ENCODE results near the gene COL16A1.

COL16A1 gene

DNA sequence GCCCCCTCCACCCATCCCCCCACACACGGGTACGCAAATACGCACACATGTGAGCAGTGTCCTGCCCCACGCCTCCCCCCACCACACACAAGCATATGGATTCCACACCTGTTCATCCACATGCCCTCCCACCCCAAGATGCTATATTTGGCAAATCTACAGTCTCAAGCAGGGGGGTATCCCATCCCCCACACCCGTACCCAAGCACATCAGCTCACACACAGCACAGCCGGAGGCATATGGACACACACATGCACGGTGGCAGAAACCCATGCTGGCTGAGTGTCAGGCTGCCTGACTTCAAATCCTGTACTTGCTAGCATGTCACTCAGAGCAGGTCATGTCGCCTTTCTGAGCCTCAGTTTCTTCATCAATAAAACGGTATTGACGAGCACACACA, 10.6 kb downstream of the COL16A1 start:
- Histone ChIP-seq H3K9me3 (ENCODE audit: control insufficient read depth, insufficient read depth, low read depth, low read length) (no peaks in the 10 kb centered on the region), H3K27me3 (ENCODE audit: control insufficient read depth, insufficient read depth, low read length) (no peaks in the 10 kb centered on the region), H3K4me3 (ENCODE audit: low read depth, low read length) (no peak overlapping the region), H3K36me3 (ENCODE audit: control insufficient read depth, insufficient read depth, low read length) (no peaks in the 10 kb centered on the region), H3K9ac (ENCODE audit: low read length) (no peak overlapping the region), H3K27ac (ENCODE audit: low read depth, low read length) (no peak overlapping the region), H3K4me1 (ENCODE audit: control insufficient read depth, insufficient read depth, low read length) (peaks cover 22% of the 10 kb centered on the region; the same call in 1 of the 2 replicates)

DNA sequence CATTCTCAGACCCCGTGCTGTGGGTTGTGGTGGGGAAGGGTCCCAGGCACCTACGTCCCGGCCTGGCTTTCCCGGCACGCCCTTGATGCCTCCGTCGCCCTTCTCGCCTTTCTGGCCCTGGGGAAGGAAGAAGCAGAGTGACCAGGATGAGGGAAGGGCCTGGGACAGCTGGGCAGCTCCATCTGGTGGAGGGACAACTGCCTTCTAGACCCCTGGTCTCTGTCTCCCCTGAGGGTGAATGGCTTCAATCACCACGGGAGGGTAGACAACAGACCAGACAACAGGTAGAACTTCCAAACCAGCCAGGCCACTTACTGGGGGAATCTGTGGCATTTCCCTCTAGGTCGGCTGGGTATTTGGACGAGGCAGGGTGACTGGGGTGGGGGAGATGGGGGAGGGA, 11.9 kb downstream of the COL16A1 start:
- no peak overlapping the region for H3K27ac ChIP-seq (ENCODE audit: low read depth, low read length)

GRCh38 chr1:31691446-31691845, 12.4 kb downstream of the COL16A1 start:
- H3K9ac ChIP-seq (ENCODE audit: low read length), result no peak overlapping the region
- H3K4me3 ChIP-seq (ENCODE audit: low read depth, low read length), result no peak overlapping the region

More for the DNA sequence above, 11.9 kb downstream of the COL16A1 start:
- Histone ChIP-seq H3K9ac (ENCODE audit: low read length) (no peak overlapping the region), H3K4me1 (ENCODE audit: control insufficient read depth, insufficient read depth, low read length) (peaks cover 18% of the 10 kb centered on the region; the same call in 1 of the 2 replicates), H3K4me3 (ENCODE audit: low read depth, low read length) (no peak overlapping the region), H3K27me3 (ENCODE audit: control insufficient read depth, insufficient read depth, low read length) (no peaks in the 10 kb centered on the region), H3K36me3 (ENCODE audit: control insufficient read depth, insufficient read depth, low read length) (no peaks in the 10 kb centered on the region), H3K9me3 (ENCODE audit: control insufficient read depth, insufficient read depth, low read depth, low read length) (no peaks in the 10 kb centered on the region)

GRCh38 chr1:31690921-31691320, 12.9 kb downstream of the COL16A1 start:
- H3K4me3 ChIP-seq (ENCODE audit: low read depth, low read length), result no peak overlapping the region
- H3K36me3 ChIP-seq (ENCODE audit: control insufficient read depth, insufficient read depth, low read length), result no peaks in the 10 kb centered on the region
- H3K9me3 ChIP-seq (ENCODE audit: control insufficient read depth, insufficient read depth, low read depth, low read length), result no peaks in the 10 kb centered on the region
- H3K4me1 ChIP-seq (ENCODE audit: control insufficient read depth, insufficient read depth, low read length), result peaks cover 18% of the 10 kb centered on the region; the same call in 1 of the 2 replicates
- H3K27me3 ChIP-seq (ENCODE audit: control insufficient read depth, insufficient read depth, low read length), result no peaks in the 10 kb centered on the region
- H3K9ac ChIP-seq (ENCODE audit: low read length), result no peak overlapping the region
- no peak overlapping the region for H3K27ac ChIP-seq (ENCODE audit: low read depth, low read length)

More at GRCh38 chr1:31691446-31691845, 12.4 kb downstream of the COL16A1 start:
- no peaks in the 10 kb centered on the region for H3K27me3 ChIP-seq (ENCODE audit: control insufficient read depth, insufficient read depth, low read length)
- peaks cover 18% of the 10 kb centered on the region; the same call in 1 of the 2 replicates for H3K4me1 ChIP-seq (ENCODE audit: control insufficient read depth, insufficient read depth, low read length)
- no peak overlapping the region for H3K27ac ChIP-seq (ENCODE audit: low read depth, low read length)
- H3K9me3 ChIP-seq (ENCODE audit: control insufficient read depth, insufficient read depth, low read depth, low read length), result no peaks in the 10 kb centered on the region
- no peaks in the 10 kb centered on the region for H3K36me3 ChIP-seq (ENCODE audit: control insufficient read depth, insufficient read depth, low read length)

GRCh38 chr1:31689854-31690253, 14.0 kb downstream of the COL16A1 start:
- Histone ChIP-seq H3K27me3 (ENCODE audit: control insufficient read depth, insufficient read depth, low read length) (no peaks in the 10 kb centered on the region), H3K9me3 (ENCODE audit: control insufficient read depth, insufficient read depth, low read depth, low read length) (no peaks in the 10 kb centered on the region), H3K9ac (ENCODE audit: low read length) (no peak overlapping the region), H3K27ac (ENCODE audit: low read depth, low read length) (no peak overlapping the region), H3K4me3 (ENCODE audit: low read depth, low read length) (no peak overlapping the region), H3K36me3 (ENCODE audit: control insufficient read depth, insufficient read depth, low read length) (no peaks in the 10 kb centered on the region), H3K4me1 (ENCODE audit: control insufficient read depth, insufficient read depth, low read length) (peaks cover 22% of the 10 kb centered on the region; the same call in 1 of the 2 replicates)

DNA sequence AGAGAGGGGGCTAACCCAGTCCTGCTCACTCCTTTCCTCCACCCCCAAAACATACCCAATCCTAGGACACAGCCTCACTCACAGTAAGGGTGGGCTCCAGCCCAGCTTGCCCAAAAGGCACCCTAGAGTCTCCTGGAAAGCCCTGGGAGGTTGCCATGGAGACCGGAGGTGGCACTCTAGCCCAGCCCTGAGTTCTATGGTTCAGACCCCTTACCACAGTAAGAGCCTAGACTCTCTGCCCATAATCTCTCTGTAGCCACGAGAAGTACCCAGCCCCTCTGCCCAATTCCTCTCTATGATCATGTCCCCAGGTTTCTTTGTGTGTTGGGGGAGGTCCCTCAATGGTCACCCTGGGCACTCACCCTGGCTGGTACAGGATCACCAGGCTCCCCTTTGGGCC, 14.4 kb downstream of the COL16A1 start:
- no peak overlapping the region for H3K9ac ChIP-seq (ENCODE audit: low read length)

GRCh38 chr1:31688233-31688918, 15.4 kb downstream of the COL16A1 start:
- Histone ChIP-seq H3K36me3 (ENCODE audit: control insufficient read depth, insufficient read depth, low read length) (no peaks in the 10 kb centered on the region), H3K9ac (ENCODE audit: low read length) (no peak overlapping the region), H3K4me1 (ENCODE audit: control insufficient read depth, insufficient read depth, low read length) (peaks cover 22% of the 10 kb centered on the region; the same call in 1 of the 2 replicates), H3K27me3 (ENCODE audit: control insufficient read depth, insufficient read depth, low read length) (no peaks in the 10 kb centered on the region), H3K4me3 (ENCODE audit: low read depth, low read length) (no peak overlapping the region), H3K9me3 (ENCODE audit: control insufficient read depth, insufficient read depth, low read depth, low read length) (no peaks in the 10 kb centered on the region), H3K27ac (ENCODE audit: low read depth, low read length) (no peak overlapping the region)

More for the DNA sequence above, 14.4 kb downstream of the COL16A1 start:
- peaks cover 22% of the 10 kb centered on the region; the same call in 1 of the 2 replicates for H3K4me1 ChIP-seq (ENCODE audit: control insufficient read depth, insufficient read depth, low read length)
- no peak overlapping the region for H3K27ac ChIP-seq (ENCODE audit: low read depth, low read length)
- no peaks in the 10 kb centered on the region for H3K9me3 ChIP-seq (ENCODE audit: control insufficient read depth, insufficient read depth, low read depth, low read length)
- no peaks in the 10 kb centered on the region for H3K27me3 ChIP-seq (ENCODE audit: control insufficient read depth, insufficient read depth, low read length)
- H3K4me3 ChIP-seq (ENCODE audit: low read depth, low read length), result no peak overlapping the region
- H3K36me3 ChIP-seq (ENCODE audit: control insufficient read depth, insufficient read depth, low read length), result no peaks in the 10 kb centered on the region

GRCh38 chr1:31687601-31688000, 16.2 kb downstream of the COL16A1 start:
- Histone ChIP-seq H3K4me1 (ENCODE audit: control insufficient read depth, insufficient read depth, low read length) (peaks cover 22% of the 10 kb centered on the region; the same call in 1 of the 2 replicates), H3K36me3 (ENCODE audit: control insufficient read depth, insufficient read depth, low read length) (no peaks in the 10 kb centered on the region), H3K9ac (ENCODE audit: low read length) (no peak overlapping the region), H3K4me3 (ENCODE audit: low read depth, low read length) (no peak overlapping the region), H3K27ac (ENCODE audit: low read depth, low read length) (no peak overlapping the region), H3K9me3 (ENCODE audit: control insufficient read depth, insufficient read depth, low read depth, low read length) (no peaks in the 10 kb centered on the region), H3K27me3 (ENCODE audit: control insufficient read depth, insufficient read depth, low read length) (no peaks in the 10 kb centered on the region)

DNA sequence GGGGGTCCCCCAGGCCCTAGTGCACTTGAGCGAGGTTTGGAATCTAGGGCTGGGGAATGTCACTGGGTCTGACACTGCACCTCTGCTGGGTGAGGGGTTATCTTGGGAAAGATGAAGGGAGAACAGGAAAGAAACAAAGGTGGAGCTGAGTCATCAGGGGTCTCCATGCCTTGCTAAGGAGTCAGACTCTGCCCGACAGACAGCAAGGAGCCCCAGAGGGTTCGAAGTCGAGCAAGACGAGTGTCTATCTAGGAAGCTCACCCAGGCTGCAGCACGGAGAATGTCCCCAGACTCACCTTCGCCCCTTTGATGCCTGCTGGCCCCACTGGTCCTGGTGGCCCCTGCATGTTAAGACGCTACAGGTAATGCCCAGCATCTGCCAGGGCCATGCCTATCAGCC, 18.0 kb downstream of the COL16A1 start:
- peaks cover 25% of the 10 kb centered on the region; the same call in 1 of the 2 replicates for H3K4me1 ChIP-seq (ENCODE audit: control insufficient read depth, insufficient read depth, low read length)
- H3K9ac ChIP-seq (ENCODE audit: low read length), result no peak overlapping the region
- H3K9me3 ChIP-seq (ENCODE audit: control insufficient read depth, insufficient read depth, low read depth, low read length), result no peaks in the 10 kb centered on the region
- no peaks in the 10 kb centered on the region for H3K27me3 ChIP-seq (ENCODE audit: control insufficient read depth, insufficient read depth, low read length)
- no peak overlapping the region for H3K4me3 ChIP-seq (ENCODE audit: low read depth, low read length)
- H3K27ac ChIP-seq (ENCODE audit: low read depth, low read length), result no peak overlapping the region
- no peaks in the 10 kb centered on the region for H3K36me3 ChIP-seq (ENCODE audit: control insufficient read depth, insufficient read depth, low read length)

- H3K27ac ChIP-seq (ENCODE audit: low read depth, low read length), result no peak overlapping the region
- H3K36me3 ChIP-seq (ENCODE audit: control insufficient read depth, insufficient read depth, low read length), result no peaks in the 10 kb centered on the region
- no peaks in the 10 kb centered on the region for H3K27me3 ChIP-seq (ENCODE audit: control insufficient read depth, insufficient read depth, low read length)
- H3K9ac ChIP-seq (ENCODE audit: low read length), result no peak overlapping the region
- peaks cover 10% of the 10 kb centered on the region; the same call in 1 of the 2 replicates for H3K4me1 ChIP-seq (ENCODE audit: control insufficient read depth, insufficient read depth, low read length)
- H3K4me3 ChIP-seq (ENCODE audit: low read depth, low read length), result no peak overlapping the region
- H3K9me3 ChIP-seq (ENCODE audit: control insufficient read depth, insufficient read depth, low read depth, low read length), result no peaks in the 10 kb centered on the region
Measured at GRCh38 chr1:31683997-31684396, 19.8 kb downstream of the COL16A1 start.

GRCh38 chr1:31681415-31681814, 22.4 kb downstream of the COL16A1 start:
- Histone ChIP-seq H3K27ac (ENCODE audit: low read depth, low read length) (no peak overlapping the region), H3K9me3 (ENCODE audit: control insufficient read depth, insufficient read depth, low read depth, low read length) (no peaks in the 10 kb centered on the region), H3K4me1 (ENCODE audit: control insufficient read depth, insufficient read depth, low read length) (peaks cover 10% of the 10 kb centered on the region; the same call in 1 of the 2 replicates), H3K27me3 (ENCODE audit: control insufficient read depth, insufficient read depth, low read length) (no peaks in the 10 kb centered on the region), H3K9ac (ENCODE audit: low read length) (no peak overlapping the region), H3K36me3 (ENCODE audit: control insufficient read depth, insufficient read depth, low read length) (no peaks in the 10 kb centered on the region), H3K4me3 (ENCODE audit: low read depth, low read length) (no peak overlapping the region)
